IPS DF 4.7 (cell line): ENCODE measurements around the gene SCRN1.

Experiments
- DNase-seq: peaks from one replicate; pipeline ENCODE4 v3.0.0-alpha.2; 2013; ENCODE audit warnings: low spot score; ENCODE audit errors: extremely low read depth

The SCRN1 gene

GRCh38 chr7:29989257-29989995 lies at the start of gene SCRN1:
Gene SCRN1, minus strand, starts transcription at chr7:29989801. Its CDS starts 20,734 bp downstream, at chr7:29969067.
- DNase-seq, result no peak

GRCh38 chr7:30038196-30038980 lies 48.8 kb upstream of the SCRN1 start:
- no peak for DNase-seq

- no peak for DNase-seq
Measured at GRCh38 chr7:30036220-30036619, 46.6 kb upstream of the SCRN1 start.

GRCh38 chr7:30034501-30034900 lies 44.9 kb upstream of the SCRN1 start:
- no peak for DNase-seq

- no peak for DNase-seq
Measured at GRCh38 chr7:30032310-30033125, 42.9 kb upstream of the SCRN1 start.

- no peak for DNase-seq
Measured at GRCh38 chr7:30029696-30030095, 40.1 kb upstream of the SCRN1 start.

GRCh38 chr7:30028749-30029635 lies 39.4 kb upstream of the SCRN1 start:
- DNase-seq, result no peak

GRCh38 chr7:30028216-30028748 lies 38.7 kb upstream of the SCRN1 start, which contains the start of gene PLEKHA8:
Gene PLEKHA8, plus strand, starts transcription at chr7:30028412. Its CDS starts 351 bp downstream, at chr7:30028763.
- no peak for DNase-seq

GRCh38 chr7:30027740-30028215 lies 38.2 kb upstream of the SCRN1 start:
- DNase-seq, result no peak

GRCh38 chr7:30027065-30027456 lies 37.5 kb upstream of the SCRN1 start:
- no peak for DNase-seq

GRCh38 chr7:30026229-30027064 lies 36.8 kb upstream of the SCRN1 start, which contains the start of gene FKBP14:
Gene FKBP14, minus strand, starts transcription at chr7:30026702. Its CDS starts 194 bp downstream, at chr7:30026508.
- peak; percentile 99 for DNase-seq

- no peak for DNase-seq
Measured at GRCh38 chr7:30023524-30023923, 33.9 kb upstream of the SCRN1 start.

- no peak for DNase-seq
Measured at GRCh38 chr7:30022991-30023390, 33.4 kb upstream of the SCRN1 start.

- no peak for DNase-seq
Measured at GRCh38 chr7:30020535-30020934, 30.9 kb upstream of the SCRN1 start.

- DNase-seq, result no peak
Measured at GRCh38 chr7:30019960-30020359, 30.4 kb upstream of the SCRN1 start.

GRCh38 chr7:30019387-30019786 lies 29.8 kb upstream of the SCRN1 start:
- DNase-seq, result no peak

GRCh38 chr7:30018451-30018850 lies 28.9 kb upstream of the SCRN1 start:
- DNase-seq, result no peak

- no peak for DNase-seq
Measured at GRCh38 chr7:30012757-30013156, 23.2 kb upstream of the SCRN1 start.

- DNase-seq, result no peak
Measured at GRCh38 chr7:30010021-30010420, 20.4 kb upstream of the SCRN1 start.
